Neuron (in vitro differentiated cells): ENCODE results near the gene SLC25A46.
A peak's percentile ranks its signal among the peaks of the same experiment; 100 is the strongest.
"Not testable (repeated sequence)": the region's sequence is repeated elsewhere in the genome, so short reads cannot be mapped to it uniquely, and the experiment has no call there.

Experiments
- H2AFZ ChIP-seq: one replicate; pipeline ENCODE4 v1.6.1; 2013; ENCODE audit warnings: low read depth, mild to moderate bottlenecking, inconsistent platforms, low read length, moderate library complexity
- H3K27me3 ChIP-seq: one replicate; pipeline ENCODE4 v1.6.1; 2013; ENCODE audit warnings: low read length; ENCODE audit not compliant: insufficient read depth
- H3K36me3 ChIP-seq: one replicate; pipeline ENCODE4 v1.6.1; 2013; ENCODE audit warnings: low read length; ENCODE audit not compliant: insufficient read depth
- H3K4me1 ChIP-seq: one replicate; pipeline ENCODE4 v1.6.1; 2013; ENCODE audit warnings: low read length; ENCODE audit not compliant: insufficient read depth
- H3K4me3 ChIP-seq: 2 replicates; pipeline ENCODE4 v1.5.1; 2013; ENCODE audit warnings: mild to moderate bottlenecking, low read length, moderate library complexity
- H3K9me3 ChIP-seq: one replicate; pipeline ENCODE4 v1.6.1; 2013; ENCODE audit warnings: low read length

Gene SLC25A46

DNA sequence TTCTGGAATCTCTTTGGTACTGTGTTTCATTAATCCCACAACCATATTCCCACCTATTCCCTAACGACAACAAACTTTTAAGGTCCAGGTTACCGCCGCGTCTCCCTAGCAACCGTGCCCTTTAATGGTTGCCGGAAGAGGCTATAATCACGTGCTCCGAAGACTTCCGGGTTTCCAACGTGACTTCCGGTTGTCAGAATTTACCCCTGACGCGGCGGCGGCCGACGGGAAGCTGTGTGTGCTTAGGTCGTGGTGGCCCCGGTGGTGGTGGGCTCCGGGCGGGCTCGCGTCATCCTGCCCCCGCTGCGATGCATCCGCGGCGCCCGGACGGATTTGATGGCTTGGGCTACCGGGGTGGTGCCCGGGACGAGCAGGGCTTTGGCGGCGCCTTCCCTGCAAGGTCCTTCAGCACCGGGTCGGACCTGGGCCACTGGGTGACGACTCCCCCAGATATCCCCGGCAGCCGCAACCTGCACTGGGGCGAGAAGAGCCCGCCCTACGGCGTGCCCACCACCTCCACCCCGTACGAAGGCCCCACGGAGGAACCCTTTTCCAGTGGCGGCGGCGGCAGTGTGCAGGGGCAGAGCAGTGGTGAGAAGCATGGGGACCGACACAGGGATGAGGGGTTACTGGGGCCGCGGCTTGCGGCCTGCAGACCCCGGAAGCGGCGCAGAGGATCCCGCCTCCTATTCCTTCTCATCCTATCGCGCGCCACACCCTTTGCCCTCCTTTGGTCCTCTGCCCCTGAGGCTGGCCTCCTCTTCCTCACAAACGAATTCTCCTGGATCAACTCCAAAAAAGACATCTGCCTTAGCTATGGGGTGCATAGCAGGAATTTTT lies at the start of gene SLC25A46:
SLC25A46 (plus strand) TSS at position 196 of the 840 bp plus-strand sequence; CDS start at position 309, 113 bp downstream.
- H2AFZ ChIP-seq: peak within 1 kb of the TSS; percentile 68
- no peaks in the 10 kb centered on the region for H3K9me3 ChIP-seq
- peaks cover 5% of the 10 kb centered on the region for H3K4me1 ChIP-seq
- no peaks in the 10 kb centered on the region for H3K36me3 ChIP-seq
- no peaks in the 10 kb centered on the region for H3K27me3 ChIP-seq
- peak within 1 kb of the TSS; percentile 65 for H3K4me3 ChIP-seq

DNA sequence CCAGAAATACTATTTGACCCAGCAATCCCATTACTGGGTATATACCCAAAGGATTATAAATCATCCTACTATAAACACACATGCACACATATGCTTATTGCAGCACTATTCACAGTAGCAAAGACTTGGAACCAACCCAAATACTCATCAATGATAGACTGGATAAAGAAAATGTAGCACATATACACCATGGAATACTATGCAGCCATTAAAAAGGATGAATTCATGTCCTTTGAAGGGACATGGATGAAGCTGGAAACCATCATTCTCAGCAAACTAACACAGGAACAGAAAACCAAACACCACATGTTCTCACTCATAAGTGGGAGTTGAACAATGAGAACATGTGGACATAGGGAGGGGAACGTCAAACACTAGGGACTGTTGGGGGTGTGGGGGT lies 48.2 kb upstream of the SLC25A46 start:
- H2AFZ ChIP-seq, H3K4me1 ChIP-seq, H3K36me3 ChIP-seq, H3K9me3 ChIP-seq, H3K27me3 ChIP-seq, H3K4me3 ChIP-seq: not testable (repeated sequence)

DNA sequence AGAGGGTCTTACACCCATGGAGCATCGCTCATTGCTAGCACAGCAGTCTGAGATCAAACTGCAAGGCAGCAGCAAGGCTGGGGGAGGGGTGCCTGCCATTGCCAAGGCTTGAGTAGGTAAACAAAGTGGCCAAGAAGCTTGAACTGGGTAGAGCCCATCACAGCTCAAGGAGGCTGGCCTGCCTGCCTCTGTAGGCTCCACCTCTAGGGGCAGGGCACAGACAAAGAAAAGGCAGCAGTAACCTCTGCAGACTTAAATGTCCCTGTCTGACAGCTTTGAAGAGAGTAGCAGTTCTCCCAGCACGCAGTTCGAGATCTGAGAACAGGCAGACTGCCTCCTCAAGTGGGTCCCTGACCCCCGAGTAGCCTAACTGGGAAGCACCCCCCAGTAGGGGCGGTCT lies 46.1 kb upstream of the SLC25A46 start:
- not testable (repeated sequence) for H3K4me1 ChIP-seq, H3K4me3 ChIP-seq, H3K36me3 ChIP-seq, H2AFZ ChIP-seq, H3K9me3 ChIP-seq, H3K27me3 ChIP-seq

DNA sequence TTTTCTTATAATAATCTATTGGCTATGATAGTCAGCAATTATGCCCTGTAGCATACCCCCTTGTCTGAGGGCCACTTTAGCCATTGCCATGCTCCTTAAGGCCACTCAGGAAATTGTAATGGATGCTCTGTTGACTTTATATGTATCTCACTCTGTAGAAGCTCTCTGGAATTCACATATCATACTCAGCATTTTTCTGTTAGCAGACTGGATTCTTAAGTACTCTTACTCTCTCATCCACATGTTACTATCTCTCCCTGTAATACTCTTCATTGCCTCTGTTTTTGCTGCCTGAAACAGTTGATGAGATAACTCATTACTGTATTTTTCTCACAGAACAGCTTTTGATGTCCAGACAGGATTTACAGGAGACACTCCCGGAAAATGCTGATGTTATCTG lies 36.5 kb upstream of the SLC25A46 start:
- H3K4me3 ChIP-seq: no peak overlapping the region
- H3K36me3 ChIP-seq: no peaks in the 10 kb centered on the region
- H3K4me1 ChIP-seq: no peaks in the 10 kb centered on the region
- no peak overlapping the region for H2AFZ ChIP-seq
- H3K27me3 ChIP-seq: no peaks in the 10 kb centered on the region
- H3K9me3 ChIP-seq: no peaks in the 10 kb centered on the region

DNA sequence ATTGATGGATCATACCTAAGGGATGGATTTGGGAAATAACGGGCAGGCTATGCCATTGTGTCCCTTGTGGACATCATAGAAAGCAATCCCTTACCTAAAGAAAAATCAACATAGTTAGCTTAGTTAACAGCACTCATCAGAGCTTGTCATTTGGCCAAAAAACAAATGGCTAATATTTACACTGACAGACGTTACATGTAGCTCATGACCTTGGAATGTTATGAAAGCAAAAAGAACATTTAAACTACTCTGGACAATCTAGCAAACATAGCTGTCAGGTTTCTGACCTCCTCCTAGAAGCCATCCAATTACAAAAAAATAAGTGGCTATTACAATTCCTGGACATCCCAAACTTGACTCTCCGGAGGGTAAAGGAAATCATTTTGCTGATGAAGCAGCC lies 36.1 kb upstream of the SLC25A46 start:
- H3K27me3 ChIP-seq: no peaks in the 10 kb centered on the region
- H3K4me3 ChIP-seq: no peak overlapping the region
- H3K9me3 ChIP-seq: no peaks in the 10 kb centered on the region
- H2AFZ ChIP-seq: no peak overlapping the region
- H3K4me1 ChIP-seq: no peaks in the 10 kb centered on the region
- no peaks in the 10 kb centered on the region for H3K36me3 ChIP-seq

DNA sequence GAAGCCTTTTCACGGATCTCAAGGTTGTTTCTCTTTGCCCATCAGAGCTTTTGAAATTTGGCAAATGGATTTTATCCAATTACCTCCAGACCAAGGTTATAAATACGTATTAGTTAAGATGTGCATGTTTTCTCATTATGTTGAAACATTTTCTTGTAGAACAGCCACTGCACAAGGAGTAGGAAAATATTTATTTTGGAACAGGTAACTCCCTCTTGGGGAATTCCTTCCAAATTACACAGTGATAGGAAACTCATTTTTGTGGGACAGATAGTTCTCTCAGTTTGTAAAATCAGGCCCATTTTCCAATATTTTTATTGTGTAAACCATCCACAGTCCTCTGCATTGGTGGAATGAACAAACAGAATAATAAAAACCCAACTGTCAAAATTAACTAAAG lies 35.3 kb upstream of the SLC25A46 start:
- no peaks in the 10 kb centered on the region for H3K9me3 ChIP-seq
- no peaks in the 10 kb centered on the region for H3K36me3 ChIP-seq
- no peak overlapping the region for H3K4me3 ChIP-seq
- H3K4me1 ChIP-seq: no peaks in the 10 kb centered on the region
- no peaks in the 10 kb centered on the region for H3K27me3 ChIP-seq
- H2AFZ ChIP-seq: no peak overlapping the region

DNA sequence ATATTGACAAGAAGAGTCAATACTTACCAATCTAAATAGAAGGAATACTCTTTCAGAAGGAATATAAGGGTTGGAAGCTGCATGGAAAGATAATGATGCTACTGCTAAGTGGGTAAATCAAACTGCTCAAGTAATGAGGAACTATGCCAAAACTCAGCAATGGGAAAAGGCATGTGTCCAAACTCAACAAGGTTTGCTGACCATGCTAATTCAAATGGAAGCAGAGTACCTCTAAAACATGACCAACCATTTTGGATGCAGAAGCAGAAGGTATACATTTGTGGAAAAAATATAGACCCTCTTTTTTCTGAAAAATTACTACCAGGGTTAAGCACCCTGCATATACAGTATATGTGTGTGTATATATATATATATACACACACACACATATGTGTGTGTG lies 33.5 kb upstream of the SLC25A46 start:
- Histone ChIP-seq H2AFZ (no peak overlapping the region), H3K4me3 (no peak overlapping the region), H3K4me1 (no peaks in the 10 kb centered on the region), H3K27me3 (no peaks in the 10 kb centered on the region), H3K9me3 (no peaks in the 10 kb centered on the region), H3K36me3 (no peaks in the 10 kb centered on the region)

DNA sequence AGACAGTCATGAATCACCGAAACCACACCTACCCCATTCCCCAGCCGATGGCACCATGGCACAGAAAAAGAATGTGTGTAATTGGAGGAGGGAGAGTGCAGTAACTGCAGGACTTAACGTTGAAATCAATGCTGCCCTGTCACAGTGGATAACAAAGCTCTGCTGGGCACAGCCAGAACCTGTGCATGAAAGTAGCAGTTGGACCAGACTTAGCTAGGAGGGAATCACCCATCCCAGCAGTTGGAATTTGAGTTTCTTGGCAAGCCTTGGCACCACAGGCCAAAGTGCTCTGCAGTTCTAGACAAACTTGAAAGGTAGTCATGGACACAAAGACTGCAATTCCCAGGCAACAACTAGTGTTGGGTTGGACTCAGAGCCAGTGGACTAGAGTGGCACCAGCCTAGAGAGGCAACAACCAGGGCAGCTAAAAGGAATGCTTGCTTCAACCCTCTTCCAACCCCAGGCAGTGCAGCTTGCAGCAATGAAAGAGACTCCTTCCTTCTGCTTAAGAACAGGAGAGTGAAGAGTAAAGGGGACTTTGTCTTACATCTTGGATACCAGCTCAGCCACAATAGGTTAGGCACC lies 31.5 kb upstream of the SLC25A46 start:
- Histone ChIP-seq H3K27me3 (no peaks in the 10 kb centered on the region), H2AFZ (no peak overlapping the region), H3K4me1 (no peaks in the 10 kb centered on the region), H3K9me3 (no peaks in the 10 kb centered on the region), H3K4me3 (no peak overlapping the region), H3K36me3 (no peaks in the 10 kb centered on the region)

DNA sequence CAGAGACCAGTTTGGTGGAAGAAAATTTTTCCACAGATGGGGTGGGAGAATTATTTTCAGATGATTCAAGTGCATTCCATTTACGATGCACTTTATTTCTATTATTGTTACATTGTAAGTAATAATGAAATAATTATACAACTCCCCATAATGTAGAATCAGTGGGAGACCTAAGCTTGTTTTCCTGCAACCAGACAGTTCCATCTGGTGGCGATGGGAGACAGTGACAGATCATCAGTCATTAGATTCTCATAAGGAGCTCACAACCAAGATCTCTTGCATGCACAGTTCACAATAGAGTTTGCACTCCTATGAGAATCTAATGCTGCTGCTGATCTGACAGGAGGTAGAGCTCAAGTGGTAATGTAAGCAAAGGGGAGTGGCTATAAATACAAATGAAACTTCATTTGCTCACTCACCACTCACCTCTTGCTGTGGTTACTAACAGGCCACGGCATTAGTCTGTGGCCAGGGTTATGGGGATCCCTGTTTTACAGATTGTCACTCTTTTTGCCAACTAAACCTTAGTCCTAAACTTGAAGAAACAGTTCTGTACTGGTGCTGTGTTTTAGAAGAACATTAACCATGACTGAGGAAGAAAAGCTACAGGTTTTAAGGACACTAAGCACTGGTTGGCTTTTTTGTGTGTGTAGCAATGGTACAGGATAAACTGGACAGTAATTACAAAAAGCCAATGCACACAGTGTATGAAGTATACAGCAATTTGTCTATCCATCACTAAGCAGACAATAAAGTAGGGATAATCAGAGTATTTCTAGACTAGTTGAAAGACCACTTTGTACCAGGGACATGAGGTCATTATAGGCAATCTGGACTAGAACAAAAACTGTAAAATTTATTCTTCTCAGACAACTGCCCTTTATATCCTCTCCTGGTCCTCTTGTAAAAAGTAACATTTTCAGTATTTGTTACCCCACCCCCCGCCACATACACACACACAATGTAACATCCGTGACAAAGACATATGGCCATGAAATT lies 22.3 kb upstream of the SLC25A46 start:
- Histone ChIP-seq H3K9me3 (no peaks in the 10 kb centered on the region), H3K4me3 (no peak overlapping the region), H3K27me3 (no peaks in the 10 kb centered on the region), H3K4me1 (no peaks in the 10 kb centered on the region), H3K36me3 (no peaks in the 10 kb centered on the region), H2AFZ (no peak overlapping the region)

DNA sequence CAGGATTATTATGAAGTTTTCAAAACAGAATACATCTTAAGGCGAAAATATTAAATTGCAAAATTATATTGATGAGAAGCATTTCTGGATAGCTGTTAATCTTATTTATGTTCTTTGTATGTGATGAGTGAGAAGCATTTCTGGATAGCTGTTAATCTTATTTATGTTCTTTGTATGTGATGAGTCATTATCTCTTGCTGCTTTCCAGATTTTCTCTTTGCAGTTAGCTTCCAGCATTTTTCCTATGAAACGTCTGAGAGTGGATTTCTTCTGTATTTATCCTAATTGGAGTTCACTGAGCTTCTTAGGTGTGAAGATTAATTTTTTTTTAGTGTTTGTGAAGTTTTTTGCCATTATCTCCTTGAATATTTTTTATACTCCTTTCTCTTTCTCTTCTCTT lies 20.5 kb upstream of the SLC25A46 start:
- no peaks in the 10 kb centered on the region for H3K4me1 ChIP-seq
- H3K36me3 ChIP-seq: no peaks in the 10 kb centered on the region
- H3K4me3 ChIP-seq: no peak overlapping the region
- H3K27me3 ChIP-seq: no peaks in the 10 kb centered on the region
- no peaks in the 10 kb centered on the region for H3K9me3 ChIP-seq
- H2AFZ ChIP-seq: no peak overlapping the region

DNA sequence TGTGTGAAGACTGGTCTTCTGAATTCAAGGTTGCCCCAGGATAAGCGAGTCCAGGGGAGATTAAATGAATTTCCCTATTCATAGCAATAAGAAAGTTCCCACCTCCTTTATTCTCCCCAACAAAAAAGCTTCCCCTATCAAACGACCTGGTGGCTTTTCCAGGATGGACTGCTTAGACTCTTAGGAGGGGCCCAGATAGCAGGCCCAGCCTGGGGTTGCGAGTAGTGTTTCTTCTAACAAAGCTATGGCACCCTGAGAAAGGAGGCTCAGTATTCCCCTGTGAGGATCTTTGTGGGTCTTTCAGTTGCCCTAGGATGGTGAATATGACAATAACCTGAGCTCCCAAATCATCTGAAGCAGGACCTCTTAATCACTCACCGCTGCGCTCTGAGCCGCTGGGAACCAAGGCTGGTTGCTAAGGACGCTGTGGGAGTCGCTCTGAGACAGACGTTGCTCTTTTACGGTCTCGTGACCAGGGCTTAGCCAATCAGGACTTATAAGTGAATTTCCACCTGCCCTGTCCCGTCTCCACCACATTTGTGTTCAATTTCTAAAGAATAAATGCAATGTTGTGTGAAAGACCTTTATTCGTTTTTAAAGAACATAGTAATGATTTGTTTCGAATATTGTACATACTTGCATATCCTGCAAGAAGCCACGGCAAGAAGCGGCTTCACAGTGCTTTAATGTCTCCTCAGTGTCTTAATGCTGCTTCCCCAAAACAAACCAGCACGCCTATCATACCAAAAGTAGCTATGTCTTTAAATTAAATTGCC lies 12.4 kb upstream of the SLC25A46 start, which contains the start of gene TMEM232:
TMEM232 (minus strand) TSS at position 423 of the 776 bp plus-strand sequence. CDS start 59,319 bp downstream, outside the sequence.
- H3K4me3 ChIP-seq: peak within 1 kb of the TSS; percentile 44

DNA sequence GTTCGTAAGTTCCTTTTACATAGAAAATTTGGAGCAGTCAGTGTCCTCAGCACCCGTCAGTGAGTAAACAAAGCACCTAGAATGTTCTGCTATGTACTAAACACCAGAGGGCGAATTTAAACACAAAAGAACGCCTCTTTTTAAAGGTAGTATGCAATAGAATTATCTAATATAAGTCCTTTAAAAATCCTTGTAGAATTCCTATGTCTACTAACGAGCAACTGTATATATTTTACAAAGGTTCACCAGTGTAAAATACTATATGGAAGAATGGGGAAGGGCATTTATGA lies 11.8 kb upstream of the SLC25A46 start:
- no peaks in the 10 kb centered on the region for H3K4me1 ChIP-seq
- no peaks in the 10 kb centered on the region for H3K27me3 ChIP-seq
- H3K9me3 ChIP-seq: no peaks in the 10 kb centered on the region
- peak overlapping the region; percentile 44 for H3K4me3 ChIP-seq
- no peaks in the 10 kb centered on the region for H3K36me3 ChIP-seq
- H2AFZ ChIP-seq: peak overlapping the region; percentile 70

More for the DNA sequence above, 12.4 kb upstream of the SLC25A46 start, which contains the start of gene TMEM232:
- no peaks in the 10 kb centered on the region for H3K9me3 ChIP-seq
- peak within 1 kb of the TSS; percentile 70 for H2AFZ ChIP-seq
- no peaks in the 10 kb centered on the region for H3K27me3 ChIP-seq
- no peaks in the 10 kb centered on the region for H3K4me1 ChIP-seq
- no peaks in the 10 kb centered on the region for H3K36me3 ChIP-seq
